ENCODE measurements around the gene CCDC12. TPM values are rescaled to one million over a fixed set of nuclear protein-coding genes. Genes with fewer than 3 reads are reported as not detected.

Gene CCDC12
- total RNA-seq, 2 donors from 2014 or later, result 46.7 to 47.8 TPM

DNA sequence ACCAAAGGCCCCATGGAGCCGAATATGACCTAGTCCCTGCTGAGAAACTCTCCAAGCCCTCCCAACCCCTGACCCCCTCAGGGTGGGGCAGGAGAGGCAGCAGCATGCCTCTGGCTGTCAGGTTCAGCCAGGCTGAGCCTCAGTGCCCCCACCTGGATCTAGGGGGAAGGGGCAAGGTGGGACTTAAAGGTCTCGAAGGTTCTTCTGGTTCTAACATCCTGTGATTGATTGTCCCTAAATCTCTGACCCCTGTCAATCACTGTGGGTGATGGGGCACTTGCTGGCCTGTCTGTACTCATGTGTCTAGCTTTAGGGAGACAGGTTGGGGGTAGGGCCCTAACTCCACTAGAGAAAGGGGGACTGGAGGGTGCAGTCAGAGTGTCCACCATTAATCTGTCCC lies 16.7 kb upstream of the CCDC12 start:
- 93% methylated on average over 2 of the region's 2 CpGs; no CpG with 5 or more reads in 1 of the 2 experiments for WGBS, 2 experiments (ENCODE audit: insufficient coverage in 1 of 2, insufficient read length in 1 of 2)
- H3K27ac ChIP-seq (ENCODE audit: low read depth, low read length), result no peak overlapping the region
- no peak overlapping the region for H3K4me3 Mint-ChIP-seq
- no peak overlapping the region for H3K27ac Mint-ChIP-seq
- peaks cover 4% of the 10 kb centered on the region for H3K36me3 ChIP-seq (ENCODE audit: control insufficient read depth, insufficient read depth, low read length)
- no peaks in the 10 kb centered on the region for H3K27me3 ChIP-seq (ENCODE audit: control insufficient read depth, insufficient read depth, low read length, poor library complexity, severe bottlenecking)
- DNase-seq, result no peak
- peaks cover 11% of the 10 kb centered on the region for H3K4me1 Mint-ChIP-seq
- no peak overlapping the region for H3K9ac ChIP-seq (ENCODE audit: extremely low read depth, low read length, poor library complexity, severe bottlenecking)
- H3K4me3 ChIP-seq (ENCODE audit: low read length), result no peak overlapping the region
- no peaks in the 10 kb centered on the region for H3K27me3 Mint-ChIP-seq (ENCODE audit: insufficient read depth)
- peaks cover 7% of the 10 kb centered on the region for H3K36me3 Mint-ChIP-seq (ENCODE audit: low read depth)
- TF ChIP-seq, protein P1, sequence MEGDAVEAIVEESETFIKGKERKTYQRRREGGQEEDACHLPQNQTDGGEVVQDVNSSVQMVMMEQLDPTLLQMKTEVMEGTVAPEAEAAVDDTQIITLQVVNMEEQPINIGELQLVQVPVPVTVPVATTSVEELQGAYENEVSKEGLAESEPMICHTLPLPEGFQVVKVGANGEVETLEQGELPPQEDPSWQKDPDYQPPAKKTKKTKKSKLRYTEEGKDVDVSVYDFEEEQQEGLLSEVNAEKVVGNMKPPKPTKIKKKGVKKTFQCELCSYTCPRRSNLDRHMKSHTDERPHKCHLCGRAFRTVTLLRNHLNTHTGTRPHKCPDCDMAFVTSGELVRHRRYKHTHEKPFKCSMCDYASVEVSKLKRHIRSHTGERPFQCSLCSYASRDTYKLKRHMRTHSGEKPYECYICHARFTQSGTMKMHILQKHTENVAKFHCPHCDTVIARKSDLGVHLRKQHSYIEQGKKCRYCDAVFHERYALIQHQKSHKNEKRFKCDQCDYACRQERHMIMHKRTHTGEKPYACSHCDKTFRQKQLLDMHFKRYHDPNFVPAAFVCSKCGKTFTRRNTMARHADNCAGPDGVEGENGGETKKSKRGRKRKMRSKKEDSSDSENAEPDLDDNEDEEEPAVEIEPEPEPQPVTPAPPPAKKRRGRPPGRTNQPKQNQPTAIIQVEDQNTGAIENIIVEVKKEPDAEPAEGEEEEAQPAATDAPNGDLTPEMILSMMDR (conservative IDR thresholded peaks at IDR 0.05), result no peak
- H3K4me1 ChIP-seq (ENCODE audit: control insufficient read depth, insufficient read depth, low read length), result no peaks in the 10 kb centered on the region
- H3K9me3 Mint-ChIP-seq, result no peaks in the 10 kb centered on the region
- H3K9me3 ChIP-seq (ENCODE audit: control insufficient read depth, low read length), result no peaks in the 10 kb centered on the region

DNA sequence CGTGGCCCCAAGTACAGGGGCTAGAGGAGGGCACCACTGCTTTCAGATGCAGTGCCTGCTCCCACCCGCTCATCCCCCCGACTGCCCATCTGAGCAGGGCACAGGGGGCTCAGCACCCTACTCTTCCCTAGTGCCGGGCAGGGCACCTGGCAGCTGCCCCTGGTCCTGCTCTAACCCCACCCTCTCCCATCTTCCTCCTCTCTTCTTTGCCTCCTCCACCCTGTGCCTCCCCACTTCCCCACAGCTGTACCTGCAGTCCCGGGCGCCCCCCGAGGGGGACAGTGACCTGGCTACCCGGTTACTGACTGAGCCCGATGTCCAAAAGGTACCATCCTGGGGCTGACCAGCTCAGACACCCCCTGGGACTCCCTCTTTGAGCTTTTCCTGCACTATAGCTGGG lies 15.7 kb upstream of the CCDC12 start:
- Histone ChIP-seq H3K4me3 (ENCODE audit: low read length) (no peak overlapping the region), H3K36me3 (ENCODE audit: control insufficient read depth, insufficient read depth, low read length) (peaks cover 4% of the 10 kb centered on the region), H3K4me1 (ENCODE audit: control insufficient read depth, insufficient read depth, low read length) (peaks cover 3% of the 10 kb centered on the region), H3K27ac (ENCODE audit: low read depth, low read length) (no peak overlapping the region), H3K9ac (ENCODE audit: extremely low read depth, low read length, poor library complexity, severe bottlenecking) (no peak overlapping the region), H3K27me3 (ENCODE audit: control insufficient read depth, insufficient read depth, low read length, poor library complexity, severe bottlenecking) (no peaks in the 10 kb centered on the region), H3K9me3 (ENCODE audit: control insufficient read depth, low read length) (no peaks in the 10 kb centered on the region)
- Mint-ChIP-seq H3K27ac (no peak overlapping the region), H3K9me3 (no peaks in the 10 kb centered on the region), H3K27me3 (ENCODE audit: insufficient read depth) (no peaks in the 10 kb centered on the region), H3K4me3 (no peak overlapping the region), H3K4me1 (peaks cover 19% of the 10 kb centered on the region), H3K36me3 (ENCODE audit: low read depth) (peaks cover 5% of the 10 kb centered on the region)
- 90 to 100% methylated on average over 4 to 9 of the region's 9 CpGs for WGBS, 2 experiments (ENCODE audit: insufficient coverage in 1 of 2, insufficient read length in 1 of 2)
- TF ChIP-seq, protein P1 (conservative IDR thresholded peaks at IDR 0.05), result no peak
- no peak for DNase-seq

DNA sequence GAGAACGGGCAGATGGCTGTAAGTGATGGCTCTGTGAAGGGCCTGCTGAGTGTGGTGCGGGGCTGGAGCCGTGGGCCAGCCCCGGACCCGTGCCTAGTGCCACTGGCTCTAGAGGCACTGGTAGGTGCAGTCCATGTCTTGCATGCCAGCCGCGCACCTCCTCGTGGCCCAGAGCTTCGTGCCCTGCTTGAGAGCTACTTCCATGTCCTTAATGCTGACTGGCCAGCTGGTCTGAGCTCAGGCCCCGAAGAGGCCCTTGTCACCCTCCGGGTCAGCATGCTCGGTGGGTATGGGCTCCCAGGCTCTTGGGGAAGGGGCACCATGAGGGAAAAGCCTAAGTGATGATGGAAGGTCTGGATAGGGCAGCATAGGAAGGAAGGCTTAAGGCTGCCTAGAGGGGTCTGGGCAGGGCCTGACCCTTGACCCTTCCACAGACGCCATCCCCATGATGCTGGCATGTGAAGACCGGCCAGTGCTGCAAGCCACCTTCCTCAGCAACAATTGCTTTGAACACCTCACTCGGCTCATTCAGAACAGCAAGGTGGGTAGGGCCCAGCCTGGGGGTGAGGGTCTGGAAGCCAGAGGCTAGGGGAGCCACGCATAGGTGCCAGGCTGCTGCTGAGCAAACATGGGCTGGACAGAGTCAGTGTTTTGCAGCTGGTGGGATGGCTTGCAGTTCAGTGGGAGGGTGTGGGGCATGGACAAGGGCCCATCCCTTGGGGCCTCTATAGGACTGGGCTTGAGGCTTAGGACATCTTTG lies 15.0 kb upstream of the CCDC12 start:
- no peak overlapping the region for H3K4me3 ChIP-seq (ENCODE audit: low read length)
- TF ChIP-seq, protein P1 (conservative IDR thresholded peaks at IDR 0.05), result no peak
- Mint-ChIP-seq H3K4me3 (no peak overlapping the region), H3K27ac (no peak overlapping the region), H3K27me3 (ENCODE audit: insufficient read depth) (no peaks in the 10 kb centered on the region), H3K36me3 (ENCODE audit: low read depth) (peaks cover 5% of the 10 kb centered on the region), H3K9me3 (no peaks in the 10 kb centered on the region), H3K4me1 (peaks cover 25% of the 10 kb centered on the region)
- no peaks in the 10 kb centered on the region for H3K27me3 ChIP-seq (ENCODE audit: control insufficient read depth, insufficient read depth, low read length, poor library complexity, severe bottlenecking)
- peaks cover 10% of the 10 kb centered on the region for H3K4me1 ChIP-seq (ENCODE audit: control insufficient read depth, insufficient read depth, low read length)
- H3K36me3 ChIP-seq (ENCODE audit: control insufficient read depth, insufficient read depth, low read length), result peaks cover 4% of the 10 kb centered on the region
- no peak for DNase-seq
- 92% methylated on average over 4 to 16 of the region's 16 CpGs for WGBS, 2 experiments (ENCODE audit: insufficient coverage in 1 of 2, insufficient read length in 1 of 2)
- no peak overlapping the region for H3K9ac ChIP-seq (ENCODE audit: extremely low read depth, low read length, poor library complexity, severe bottlenecking)
- no peaks in the 10 kb centered on the region for H3K9me3 ChIP-seq (ENCODE audit: control insufficient read depth, low read length)
- no peak overlapping the region for H3K27ac ChIP-seq (ENCODE audit: low read depth, low read length)
